PC-3 (cell line): ENCODE measurements around the gene NAPB. TPM values are rescaled to one million over a fixed set of nuclear protein-coding genes. Genes with fewer than 3 reads are reported as not detected.
"Not testable (repeated sequence)": the region's sequence is repeated elsewhere in the genome, so short reads cannot be mapped to it uniquely, and the experiment has no call there.

Experiments used
- ATAC-seq: fragments of 200-7000 bp; cut with Tn5 transposase; 2 replicates; pipeline ENCODE4 v1.9.1; 2020; ENCODE audit warnings: mild to moderate bottlenecking, moderate library complexity
- Bru-seq: library from RNA; stranded (reverse); fragments of 400-500 nt; gene quantifications from one replicate; lab custom pipeline; 2021; lab: Mats Ljungman, UMichigan
- BruChase-seq, 2 experiments: library from RNA; stranded (reverse); fragments of 400-500 nt; gene quantifications; one replicate each; lab custom pipeline; 2021; lab: Mats Ljungman, UMichigan
- BruUV-seq: library from RNA; stranded (reverse); fragments of 400-500 nt; replicated peaks from 2 replicates; lab custom pipeline; 2021; lab: Mats Ljungman, UMichigan
- CTCF ChIA-PET: fragments of 300-600 bp; sonication (Branson Sonifier 250); formaldehyde crosslinking; loops from one replicate; lab custom pipeline; 2022; ENCODE audit warnings: antibody characterized with exemption; lab: Charles Lee
- POLR2A ChIA-PET: fragments of 300-600 bp; sonication (Branson Sonifier 250); formaldehyde crosslinking; loops from one replicate; lab custom pipeline; 2022; ENCODE audit warnings: antibody characterized with exemption; ENCODE audit not compliant: unreplicated experiment; lab: Charles Lee
- DNase-seq: peaks from one replicate; pipeline ENCODE4 v3.0.0-alpha.2; 2015
- H2AFZ ChIP-seq: fragments of 300-600 bp; sonication (generic); 2 replicates; pipeline ENCODE4 v1.6.0; 2016; ENCODE audit warnings: antibody characterized with exemption, low read length
- H3F3A ChIP-seq: fragments of 300-600 bp; sonication (generic); one replicate; pipeline ENCODE4 v1.6.0; 2017; ENCODE audit warnings: antibody characterized with exemption, low read length, control low read depth, mild to moderate bottlenecking; ENCODE audit not compliant: unreplicated experiment
- H3K27ac ChIP-seq: fragments of 300-600 bp; sonication (generic); 2 replicates; pipeline ENCODE4 v1.5.1; 2016; ENCODE audit warnings: mild to moderate bottlenecking, low read length
- H3K27me3 ChIP-seq: fragments of 300-600 bp; sonication (generic); 2 replicates; pipeline ENCODE4 v1.6.1; 2016; ENCODE audit warnings: low read length, mixed read lengths
- H3K36me3 ChIP-seq: fragments of 300-600 bp; sonication (generic); 2 replicates; pipeline ENCODE4 v1.6.1; 2016; ENCODE audit warnings: low read depth, mixed run types, low read length, mixed read lengths
- H3K4me1 ChIP-seq: fragments of 300-600 bp; sonication (generic); 2 replicates; pipeline ENCODE4 v1.5.1; 2016; ENCODE audit warnings: low read length; ENCODE audit not compliant: insufficient read depth
- H3K4me2 ChIP-seq: fragments of 300-600 bp; sonication (generic); 2 replicates; pipeline ENCODE4 v1.6.0; 2016; ENCODE audit warnings: low read length
- H3K4me3 ChIP-seq: fragments of 300-600 bp; sonication (generic); 2 replicates; pipeline ENCODE4 v1.5.1; 2016; ENCODE audit warnings: mild to moderate bottlenecking, low read length, mixed read lengths
- H3K79me2 ChIP-seq: fragments of 300-600 bp; sonication (generic); 2 replicates; pipeline ENCODE4 v1.6.1; 2017; ENCODE audit warnings: low read length, mixed read lengths
- H3K9ac ChIP-seq: fragments of 300-600 bp; sonication (generic); 2 replicates; pipeline ENCODE4 v1.6.0; 2016; ENCODE audit warnings: mild to moderate bottlenecking, low read length
- H3K9me2 ChIP-seq: fragments of 300-600 bp; sonication (generic); replicated peaks from 2 replicates; pipeline ENCODE4 v1.6.1; 2016; ENCODE audit warnings: mixed run types, low read length, mixed read lengths
- H3K9me3 ChIP-seq: fragments of 300-600 bp; sonication (generic); 2 replicates; pipeline ENCODE4 v1.6.1; 2016; ENCODE audit warnings: low read length, mixed read lengths
- H4K20me1 ChIP-seq: fragments of 300-600 bp; sonication (generic); 2 replicates; pipeline ENCODE4 v1.6.1; 2016; ENCODE audit warnings: low read length, mixed read lengths
- EZH2 ChIP-seq: fragments of 300-600 bp; sonication (generic); IDR thresholded peaks from one replicate; pipeline ENCODE4 v1.6.1; 2017; ENCODE audit warnings: antibody characterized with exemption, mild to moderate bottlenecking, low read length; ENCODE audit not compliant: unreplicated experiment
- EZH2phosphoT487 ChIP-seq: fragments of 300-600 bp; sonication (generic); IDR thresholded peaks from 2 replicates; pipeline ENCODE4 v1.6.1; 2018; ENCODE audit warnings: mild to moderate bottlenecking, antibody characterized with exemption, low read length, borderline replicate concordance
- intact Hi-C: fragments of 100-400 bp; cut with micrococcal nuclease; formaldehyde crosslinking; loops from 2 replicates; pipeline ENCODE4 v1.9.0; 2023
- long read RNA-seq: library from polyadenylated mRNA; unstranded; transcript quantifications from one replicate; pipeline ENCODE4 v2.0.0, GENCODE V29; 2021; ENCODE audit not compliant: unreplicated experiment
- total RNA-seq: library from RNA; depleted of rRNA; stranded (reverse); fragments of >200 nt; gene quantifications from 2 replicates; pipeline ENCODE4 v1.2.3, GENCODE V29; 2014; rRNA removed
- TF ChIP-seq, protein P1 (sequence below): fragments of 300-600 bp; sonication (generic); conservative IDR thresholded peaks from 2 replicates; pipeline ENCODE4 v1.5.1; 2017; ENCODE audit warnings: antibody characterized with exemption, low read depth, mild to moderate bottlenecking, low read length

Gene NAPB
- total RNA-seq = 5.0 and 7.8 TPM in 2 replicates
- percentile 81 among the genes with signal in this experiment for Bru-seq, nascent RNA
- percentile 74 among the genes with signal in this experiment for BruChase-seq, experiment 1, labeled RNA remaining after a 6-hour chase
- percentile 91 among the genes with signal in this experiment for BruChase-seq, experiment 2, labeled RNA remaining after a 2-hour chase
- long read RNA-seq, partial matches to known transcripts = 3 of 34 reads
- long read RNA-seq, other reads (novel, unspliced or antisense) = 25 of 34 reads

- ChIA-PET POLR2A (interaction anchor here (0.7 to 0.9 kb wide), 3 partner anchors 63 to 1509 kb away, joined by 3 to 9 read pairs (median 4); no protein-coding TSS in a partner anchor), CTCF (interaction anchor here (0.7 to 0.9 kb wide), 3 partner anchors 63 to 80 kb away, joined by 3 to 8 read pairs (median 4); no protein-coding TSS in a partner anchor)
- H3K4me1 ChIP-seq = peaks cover 12% of the 10 kb centered on the region
- H4K20me1 ChIP-seq = no peaks in the 10 kb centered on the region
- H3K9me2 ChIP-seq = no peaks in the 10 kb centered on the region
- DNase-seq (peak; percentile 95), ATAC-seq (peak; percentile 99)
- peaks cover 49% of the 10 kb centered on the region for H3K79me2 ChIP-seq
- H2AFZ ChIP-seq = peak within 1 kb of the TSS; percentile 77
- BruUV-seq = no TSS peak
- H3K27me3 ChIP-seq = no peaks in the 10 kb centered on the region
- H3K27ac ChIP-seq = peak within 1 kb of the TSS; percentile 14
- TF ChIP-seq EZH2 (no peak), EZH2phosphoT487 (no peak)
- TF ChIP-seq, protein P1, sequence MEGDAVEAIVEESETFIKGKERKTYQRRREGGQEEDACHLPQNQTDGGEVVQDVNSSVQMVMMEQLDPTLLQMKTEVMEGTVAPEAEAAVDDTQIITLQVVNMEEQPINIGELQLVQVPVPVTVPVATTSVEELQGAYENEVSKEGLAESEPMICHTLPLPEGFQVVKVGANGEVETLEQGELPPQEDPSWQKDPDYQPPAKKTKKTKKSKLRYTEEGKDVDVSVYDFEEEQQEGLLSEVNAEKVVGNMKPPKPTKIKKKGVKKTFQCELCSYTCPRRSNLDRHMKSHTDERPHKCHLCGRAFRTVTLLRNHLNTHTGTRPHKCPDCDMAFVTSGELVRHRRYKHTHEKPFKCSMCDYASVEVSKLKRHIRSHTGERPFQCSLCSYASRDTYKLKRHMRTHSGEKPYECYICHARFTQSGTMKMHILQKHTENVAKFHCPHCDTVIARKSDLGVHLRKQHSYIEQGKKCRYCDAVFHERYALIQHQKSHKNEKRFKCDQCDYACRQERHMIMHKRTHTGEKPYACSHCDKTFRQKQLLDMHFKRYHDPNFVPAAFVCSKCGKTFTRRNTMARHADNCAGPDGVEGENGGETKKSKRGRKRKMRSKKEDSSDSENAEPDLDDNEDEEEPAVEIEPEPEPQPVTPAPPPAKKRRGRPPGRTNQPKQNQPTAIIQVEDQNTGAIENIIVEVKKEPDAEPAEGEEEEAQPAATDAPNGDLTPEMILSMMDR = no peak; the same call in 1 of the 2 replicates
- H3K36me3 ChIP-seq = no peaks in the 10 kb centered on the region
- H3K4me3 ChIP-seq = peak within 1 kb of the TSS; percentile 74
- peak within 1 kb of the TSS; percentile 89 for H3K9ac ChIP-seq
- H3K9me3 ChIP-seq = no peaks in the 10 kb centered on the region
- H3F3A ChIP-seq = no peaks in the 10 kb centered on the region
- intact Hi-C loops = loop anchor here (1.0 kb wide), 1 partner anchor 71 kb away; the partner anchor contains the start of gene NXT1
- H3K4me2 ChIP-seq = peak within 1 kb of the TSS; percentile 81
Measured at GRCh38 chr20:23420943-23421931, at the start of gene NAPB. NAPB (minus strand) TSS chr20:23421488; CDS start chr20:23421402, 86 bp downstream.

GRCh38 chr20:23466961-23467360, 45.7 kb upstream of the NAPB start:
- H3F3A ChIP-seq, intact Hi-C loops, H3K79me2 ChIP-seq, H3K36me3 ChIP-seq, H3K4me1 ChIP-seq, DNase-seq, H3K4me3 ChIP-seq, POLR2A ChIA-PET, H3K9me3 ChIP-seq, ATAC-seq, H3K4me2 ChIP-seq, H3K27ac ChIP-seq, H3K9ac ChIP-seq, H4K20me1 ChIP-seq, H3K27me3 ChIP-seq, BruUV-seq, H2AFZ ChIP-seq, H3K9me2 ChIP-seq, CTCF ChIA-PET: not testable (repeated sequence)

DNA sequence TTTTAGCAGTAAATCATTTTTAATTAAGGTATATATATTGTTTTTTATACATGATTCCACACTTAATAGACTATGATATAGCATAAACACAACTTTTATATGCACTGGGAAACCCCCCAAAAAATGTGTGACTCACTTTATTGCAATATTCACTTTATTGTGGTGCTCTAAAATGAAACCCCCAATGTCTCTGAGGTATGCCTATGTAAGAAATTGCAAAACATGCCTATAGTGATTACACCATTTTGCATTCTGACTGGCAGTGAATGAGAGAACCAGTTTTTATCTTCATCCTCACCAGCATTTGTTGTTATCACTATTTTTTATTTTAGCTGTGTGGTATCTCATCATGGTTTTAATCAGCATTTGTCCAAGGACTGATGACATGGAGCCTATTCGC, 39.9 kb upstream of the NAPB start:
- H3K4me1 ChIP-seq = no peaks in the 10 kb centered on the region
- no peaks in the 10 kb centered on the region for H3K9me2 ChIP-seq
- H3K27me3 ChIP-seq = peaks cover 44% of the 10 kb centered on the region
- ChIA-PET POLR2A (no interaction called here), CTCF (no interaction called here)
- H3K9ac ChIP-seq = no peak overlapping the region
- TF ChIP-seq, protein P1 = no peak
- no peak for TF ChIP-seq EZH2
- no peak for TF ChIP-seq EZH2phosphoT487
- intact Hi-C loops = no loop called here
- H3K27ac ChIP-seq = no peak overlapping the region
- no peaks in the 10 kb centered on the region for H3K36me3 ChIP-seq
- no peaks in the 10 kb centered on the region for H4K20me1 ChIP-seq
- BruUV-seq = no TSS peak
- H3K4me3 ChIP-seq = no peak overlapping the region
- no peak for DNase-seq
- H3K79me2 ChIP-seq = no peaks in the 10 kb centered on the region
- no peak overlapping the region for H3K4me2 ChIP-seq
- no peak overlapping the region for H2AFZ ChIP-seq
- ATAC-seq = no peak
- no peaks in the 10 kb centered on the region for H3F3A ChIP-seq
- H3K9me3 ChIP-seq = no peaks in the 10 kb centered on the region
